ENCODE measurements around the gene HAVCR1. TPM values are rescaled to one million over a fixed set of nuclear protein-coding genes. Genes with fewer than 3 reads are reported as not detected.

HAVCR1 gene
- 22.0 to 42.6 TPM (median 35.7 TPM) in 5 replicates for total RNA-seq (2022; extraction: Qiagen RNA extraction; ENCODE audit: low read depth)

GRCh38 chr5:157059093-157059539 is at the start of gene HAVCR1:
Gene HAVCR1, minus strand, starts transcription at chr5:157059116. Its CDS starts 1,173 bp downstream, at chr5:157057943.

Other genes starting within 250 kb of the HAVCR1 start
- gene PPP1R2B, start 208.8 kb downstream of the HAVCR1 start, total RNA-seq (2022; extraction: Qiagen RNA extraction; ENCODE audit: low read depth): 0.08 to 0.16 TPM (median 0.10 TPM) in 4 of 5 replicates, not detected in the other
- 0.48 to 1.3 TPM (median 0.90 TPM) in 5 replicates for gene TIMD4, start 95.9 kb downstream of the HAVCR1 start, total RNA-seq (2022; extraction: Qiagen RNA extraction; ENCODE audit: low read depth)
- gene HAVCR2, start 49.9 kb upstream of the HAVCR1 start, total RNA-seq (2022; extraction: Qiagen RNA extraction; ENCODE audit: low read depth): 0.22 to 0.39 TPM (median 0.30 TPM) in 5 replicates
- gene MED7, start 83.7 kb upstream of the HAVCR1 start, total RNA-seq (2022; extraction: Qiagen RNA extraction; ENCODE audit: low read depth): 12.6 to 22.4 TPM (median 17.7 TPM) in 5 replicates
- gene GARIN3, start 107.1 kb upstream of the HAVCR1 start, total RNA-seq (2022; extraction: Qiagen RNA extraction; ENCODE audit: low read depth): not detected in 5 replicates
- gene ITK, start 121.7 kb upstream of the HAVCR1 start, total RNA-seq (2022; extraction: Qiagen RNA extraction; ENCODE audit: low read depth): 0.03 to 0.41 TPM (median 0.08 TPM) in 5 replicates
- 16.5 to 22.6 TPM (median 21.3 TPM) in 5 replicates for gene CYFIP2, start 207.0 kb upstream of the HAVCR1 start, total RNA-seq (2022; extraction: Qiagen RNA extraction; ENCODE audit: low read depth)

All from A549 treated with GW870086 at 1 μM for 4 hours (cell line).